K562 (cell line): ENCODE data around the gene COX5A. TPM values are rescaled to one million over a fixed set of nuclear protein-coding genes. Genes with fewer than 3 reads are reported as not detected.
A peak's percentile ranks its signal among the peaks of the same experiment; 100 is the strongest.

ENCODE experiments used
- ATAC-seq: fragments of 200-7000 bp; cut with Tn5 transposase; 3 replicates; pipeline ENCODE4 v1.9.1; 2020; ENCODE audit warnings: moderate library complexity
- BruUV-seq: library from RNA; stranded (reverse); fragments of 400-500 nt; replicated peaks from 2 replicates; lab custom pipeline; 2021; lab: Mats Ljungman, UMichigan
- CTCF ChIA-PET: fragments of 300-600 bp; formaldehyde crosslinking; extraction: SDS; loops from one replicate; lab custom pipeline; 2021; ENCODE audit warnings: low intra/inter-chr PET ratio; lab: Yijun Ruan, JAX
- POLR2A ChIA-PET: fragments of 300-600, 350-650 bp; sonication (Branson Sonifier 250); formaldehyde crosslinking; extraction: SDS; loops from one replicate; lab custom pipeline; 2021; ENCODE audit warnings: antibody characterized with exemption, inconsistent platforms; lab: Yijun Ruan, JAX
- DNase-seq, 4 experiments: peaks; one replicate each; pipeline versions ENCODE4 v3.0.0 to v3.0.0-alpha.2; 2011 to 2018; ENCODE audit warnings: low spot score in 3 of 4, mixed read lengths in 3 of 4; ENCODE audit errors: extremely low read depth in 1 of 4
- FAIRE-seq: peaks from 2 replicates; lab custom pipeline; 2011; peaks lifted over from hg19 to GRCh38; lab: Jason Lieb, UNC
- H2AFZ ChIP-seq: 2 replicates; pipeline ENCODE4 v1.6.0; 2011; ENCODE audit warnings: low read depth, low read length, control low read depth, inconsistent platforms
- H3K27ac ChIP-seq: fragments of 200-600 bp; 3 replicates; pipeline ENCODE4 v1.8.0; 2011; ENCODE audit warnings: low read depth, mild to moderate bottlenecking, control low read depth, inconsistent platforms, low read length, moderate library complexity, mixed read lengths; ENCODE audit errors: extremely low read depth
- H3K27me3 ChIP-seq, 2 experiments: fragments of 300-600 bp in 1 of 2; 2 replicates in 1 of 2; 3 replicates in 1 of 2; pipeline versions ENCODE4 v1.6.0 to v1.8.0; 2011; ENCODE audit warnings: inconsistent platforms in 2 of 2, low read length in 2 of 2, mild to moderate bottlenecking in 1 of 2, mixed read lengths in 1 of 2, moderate library complexity in 1 of 2; ENCODE audit not compliant: control insufficient read depth in 2 of 2, insufficient read depth in 2 of 2
- H3K36me3 ChIP-seq: fragments of 300-600 bp; 3 replicates; pipeline ENCODE4 v1.8.0; 2011; ENCODE audit warnings: mild to moderate bottlenecking, low read length, inconsistent platforms; ENCODE audit not compliant: control insufficient read depth, insufficient read depth
- H3K4me1 ChIP-seq, 2 experiments: fragments of 200-600 bp in 1 of 2; replicated peaks in 1 of 2; 2 replicates in 1 of 2; 3 replicates in 1 of 2; pipeline versions ENCODE4 v1.5.1 to v1.8.0; 2011; ENCODE audit warnings: inconsistent platforms in 2 of 2, low read length in 2 of 2, mild to moderate bottlenecking in 1 of 2, mixed read lengths in 1 of 2, moderate library complexity in 1 of 2; ENCODE audit not compliant: control insufficient read depth in 2 of 2, insufficient read depth in 2 of 2
- H3K4me2 ChIP-seq: 2 replicates; pipeline ENCODE4 v1.6.1; 2011; ENCODE audit warnings: low read length, control low read depth, inconsistent platforms, mixed read lengths; ENCODE audit not compliant: insufficient read depth
- H3K4me3 ChIP-seq: fragments of 200-600 bp; sonication (generic), shearing (Covaris generic); 2 replicates; pipeline ENCODE4 v1.5.1; 2016; ENCODE audit warnings: control low read depth, inconsistent platforms
- H3K79me2 ChIP-seq: fragments of 200-600 bp; 3 replicates; pipeline ENCODE4 v1.8.0; 2011; ENCODE audit warnings: low read length, inconsistent platforms; ENCODE audit not compliant: control insufficient read depth, insufficient read depth
- H3K9ac ChIP-seq, 2 experiments: 2 replicates each; pipeline versions ENCODE4 v1.6.0 to v1.6.1; 2011; ENCODE audit warnings: low read depth in 2 of 2, low read length in 2 of 2, control low read depth in 1 of 2, inconsistent platforms in 1 of 2, mild to moderate bottlenecking in 1 of 2, mixed read lengths in 1 of 2; ENCODE audit not compliant: insufficient read depth in 1 of 2
- H3K9me1 ChIP-seq: one replicate; pipeline ENCODE4 v1.6.0; 2011; ENCODE audit warnings: inconsistent platforms, mild to moderate bottlenecking, low read length, moderate library complexity; ENCODE audit not compliant: control insufficient read depth, insufficient read depth
- H3K9me3 ChIP-seq: replicated peaks from 2 replicates; pipeline ENCODE4 v1.5.1; 2011; ENCODE audit warnings: low read depth, low read length, inconsistent platforms; ENCODE audit not compliant: control insufficient read depth, insufficient read depth
- H4K20me1 ChIP-seq: replicated peaks from 2 replicates; pipeline ENCODE4 v1.6.1; 2011; ENCODE audit warnings: low read length, inconsistent platforms, mixed read lengths; ENCODE audit not compliant: control insufficient read depth, insufficient read depth
- AFF1 ChIP-seq, 2 experiments: fragments of 450-650 bp; IDR thresholded peaks; 2 replicates each; pipeline ENCODE4 v1.6.1; 2018; ENCODE audit warnings: mild to moderate bottlenecking in 2 of 2, low read depth in 1 of 2; ENCODE audit not compliant: partially characterized antibody in 2 of 2
- BDP1 ChIP-seq: IDR thresholded peaks from 3 replicates; pipeline ENCODE4 v1.6.1; 2011; ENCODE audit not compliant: insufficient read length, insufficient read depth
- ELF4 ChIP-seq: fragments of 450-650 bp; formaldehyde crosslinking; IDR thresholded peaks from 2 replicates; pipeline ENCODE4 v1.4.0; 2022; ENCODE audit warnings: missing genetic modification characterization
- NFE2 ChIP-seq: IDR thresholded peaks from 2 replicates; pipeline ENCODE4 v1.6.1; 2014; ENCODE audit warnings: antibody characterized with exemption, low read depth
- POLR2A ChIP-seq: fragments of 450-650 bp; conservative IDR thresholded peaks from 2 replicates; pipeline ENCODE4 v1.6.1; 2016
- PURB ChIP-seq: sonication (generic); formaldehyde crosslinking; IDR thresholded peaks from 2 replicates; pipeline ENCODE4 v1.9.0; 2021; ENCODE audit warnings: low read depth, mild to moderate bottlenecking, missing genetic modification reagents
- RBM34 ChIP-seq: fragments of 200-400 bp; formaldehyde crosslinking; IDR thresholded peaks from 2 replicates; pipeline ENCODE4 v1.6.1; 2018; ENCODE audit warnings: low read length, borderline replicate concordance; ENCODE audit not compliant: insufficient read depth
- SMARCA5 ChIP-seq: fragments of 450-650 bp; IDR thresholded peaks from 2 replicates; pipeline ENCODE4 v1.6.1; 2016
- ZBTB26 ChIP-seq: fragments of 450-650 bp; formaldehyde crosslinking; IDR thresholded peaks from 2 replicates; pipeline ENCODE4 v1.4.0; 2022; ENCODE audit warnings: missing genetic modification characterization
- ZFP1 ChIP-seq: fragments of 450-650 bp; formaldehyde crosslinking; IDR thresholded peaks from 2 replicates; pipeline ENCODE4 v1.4.0; 2020; ENCODE audit warnings: mild to moderate bottlenecking, mixed read lengths
- ZNF830 ChIP-seq: fragments of 250-450 bp; sonication (Bioruptor Pico); IDR thresholded peaks from 2 replicates; pipeline ENCODE4 v1.5.0; 2021; ENCODE audit warnings: mild to moderate bottlenecking
- WGBS: fragments of 100-300 bp; shearing (Covaris generic); methylation state at CpG from one replicate; pipeline ENCODE4 v1.1.6; 2016; ENCODE audit warnings: low coverage, mixed read lengths; ENCODE audit not compliant: insufficient coverage; ENCODE audit errors: missing lambda C conversion rate; 5-methylcytosine and 5-hydroxymethylcytosine counted together
- in situ Hi-C: fragments of 300-500 bp; cut with MboI; formaldehyde crosslinking; loops from 4 replicates; pipeline ENCODE4 v1.15.0; 2018; ENCODE audit warnings: inconsistent platforms, mixed read lengths
- intact Hi-C: fragments of 100-400 bp; cut with micrococcal nuclease; formaldehyde crosslinking; loops from 2 replicates; pipeline ENCODE4 v1.14.2; 2022
- polyA plus RNA-seq, 8 experiments: library from polyadenylated mRNA; depleted of rRNA in 4 of 8; stranded (reverse) in 5 of 8; unstranded in 3 of 8; fragments of >200 nt; fragmentation: Nextera tagmentation in 2 of 8; fragmentation: Illumina TruSeq in 1 of 8; extraction: Ambion mirVana in 2 of 8; extraction: Trizol in 1 of 8; gene quantifications; 2 replicates each; pipeline versions ENCODE4 v1.2.1 to v1.2.3, GENCODE V29; 2011 to 2014; ENCODE audit warnings: inconsistent platforms in 1 of 8, missing spikeins in 1 of 8
- total RNA-seq, 7 experiments: library from RNA; depleted of rRNA in 6 of 7; stranded (reverse); fragments of >200 nt in 6 of 7; fragmentation: Illumina TruSeq in 2 of 7; extraction: Trizol in 2 of 7; gene quantifications; 2 replicates each; pipeline versions ENCODE4 v1.2.1 to v1.2.3, GENCODE V29; 2011 to 2021; ENCODE audit warnings: low replicate concordance in 1 of 7
- TF ChIP-seq, protein P1 (sequence below): fragments of 200-800 bp; sonication (Bioruptor generic); IDR thresholded peaks from 2 replicates; pipeline ENCODE4 v1.6.1; 2017; ENCODE audit warnings: missing genetic modification characterization, missing compliant biosample characterization
- TF ChIP-seq, protein P2 (sequence below): sonication (generic); formaldehyde crosslinking; IDR thresholded peaks from 2 replicates; pipeline ENCODE4 v1.8.0; 2022; ENCODE audit warnings: mild to moderate bottlenecking, missing genetic modification reagents
- TF ChIP-seq, protein P3 (sequence below): fragments of 250-450 bp; sonication (Bioruptor Pico); IDR thresholded peaks from 2 replicates; pipeline ENCODE4 v1.4.0; 2020; ENCODE audit warnings: mild to moderate bottlenecking, moderate library complexity

The COX5A gene
- total and polyA plus RNA-seq, 9 of the 15 experiments (the other 6 are each of a cell fraction or from before 2014, with no cell fraction given), result 86.8 to 553 (median 371) TPM

- TF ChIP-seq, protein P1, sequence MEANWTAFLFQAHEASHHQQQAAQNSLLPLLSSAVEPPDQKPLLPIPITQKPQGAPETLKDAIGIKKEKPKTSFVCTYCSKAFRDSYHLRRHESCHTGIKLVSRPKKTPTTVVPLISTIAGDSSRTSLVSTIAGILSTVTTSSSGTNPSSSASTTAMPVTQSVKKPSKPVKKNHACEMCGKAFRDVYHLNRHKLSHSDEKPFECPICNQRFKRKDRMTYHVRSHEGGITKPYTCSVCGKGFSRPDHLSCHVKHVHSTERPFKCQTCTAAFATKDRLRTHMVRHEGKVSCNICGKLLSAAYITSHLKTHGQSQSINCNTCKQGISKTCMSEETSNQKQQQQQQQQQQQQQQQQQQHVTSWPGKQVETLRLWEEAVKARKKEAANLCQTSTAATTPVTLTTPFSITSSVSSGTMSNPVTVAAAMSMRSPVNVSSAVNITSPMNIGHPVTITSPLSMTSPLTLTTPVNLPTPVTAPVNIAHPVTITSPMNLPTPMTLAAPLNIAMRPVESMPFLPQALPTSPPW (CRISPR knock-in tag), result no peak
- TF ChIP-seq ELF4 (no peak), PURB (no peak)
Measured at GRCh38 chr15:74933573-74933972, 4.3 kb downstream of the COX5A start (continued).

DNA sequence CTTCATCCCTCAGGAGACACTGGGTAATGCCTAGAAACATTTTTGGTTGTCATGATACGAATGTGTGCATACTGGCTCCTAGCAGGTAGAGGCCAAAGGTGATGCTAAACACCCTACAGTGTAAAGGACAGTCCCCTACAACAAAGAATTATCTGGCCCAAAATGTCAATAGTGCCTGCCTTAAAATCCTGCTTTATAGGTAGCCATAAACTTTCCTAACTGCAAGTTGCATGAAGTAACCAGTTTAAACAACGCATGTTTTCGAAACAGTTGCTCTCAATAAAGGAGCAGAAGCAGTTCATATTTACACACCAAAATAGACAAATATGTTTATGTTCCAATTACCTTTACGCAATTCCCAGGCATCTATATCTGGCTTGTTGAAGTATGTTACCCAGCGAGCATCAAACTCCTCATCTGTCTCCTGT is 9.1 kb downstream of the COX5A start:
- ChIA-PET POLR2A (interaction anchor here (0.6 kb wide), 2 partner anchors 45 to 50 kb away, joined by 3 to 4 read pairs; no protein-coding TSS in a partner anchor), CTCF (no interaction called here)
- WGBS, result 98% methylated on average over 5 of the region's 5 CpGs
- no peak overlapping the region for H2AFZ ChIP-seq
- H3K9ac ChIP-seq, result no peak overlapping the region
- H4K20me1 ChIP-seq, result peaks cover 6% of the 10 kb centered on the region
- no peak overlapping the region for H3K4me3 ChIP-seq
- no peak for FAIRE-seq
- H3K27me3 ChIP-seq, result no peaks in the 10 kb centered on the region
- peaks cover 2 to 5% of the 10 kb centered on the region in 2 experiments for H3K4me1 ChIP-seq
- no peaks in the 10 kb centered on the region for H3K9me3 ChIP-seq
- H3K36me3 ChIP-seq, result peaks cover 88% of the 10 kb centered on the region
- H3K79me2 ChIP-seq, result peaks cover 68% of the 10 kb centered on the region
- BruUV-seq, result TSS peak; percentile 12
- ATAC-seq, result no peak
- H3K27ac ChIP-seq, result no peak overlapping the region
- no peaks in the 10 kb centered on the region for H3K9me1 ChIP-seq
- TF ChIP-seq SMARCA5 (no peak), RBM34 (no peak), BDP1 (no peak), AFF1 (IDR thresholded peaks at IDR 0.05; ENCODE audit: low read depth in 1 of 2, partially characterized antibody in 2 of 2) (no peak), ZFP1 (CRISPR knock-in tag) (no peak), ZNF830 (CRISPR knock-in tag) (no peak), POLR2A (no peak), ZBTB26 (no peak), NFE2 (no peak)
- TF ChIP-seq, protein P2, sequence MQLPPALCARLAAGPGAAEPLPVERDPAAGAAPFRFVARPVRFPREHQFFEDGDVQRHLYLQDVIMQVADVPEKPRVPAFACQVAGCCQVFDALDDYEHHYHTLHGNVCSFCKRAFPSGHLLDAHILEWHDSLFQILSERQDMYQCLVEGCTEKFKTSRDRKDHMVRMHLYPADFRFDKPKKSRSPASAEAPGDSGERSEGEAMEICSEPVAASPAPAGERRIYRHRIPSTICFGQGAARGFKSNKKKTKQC (CRISPR knock-in tag), result no peak
- TF ChIP-seq, protein P3, sequence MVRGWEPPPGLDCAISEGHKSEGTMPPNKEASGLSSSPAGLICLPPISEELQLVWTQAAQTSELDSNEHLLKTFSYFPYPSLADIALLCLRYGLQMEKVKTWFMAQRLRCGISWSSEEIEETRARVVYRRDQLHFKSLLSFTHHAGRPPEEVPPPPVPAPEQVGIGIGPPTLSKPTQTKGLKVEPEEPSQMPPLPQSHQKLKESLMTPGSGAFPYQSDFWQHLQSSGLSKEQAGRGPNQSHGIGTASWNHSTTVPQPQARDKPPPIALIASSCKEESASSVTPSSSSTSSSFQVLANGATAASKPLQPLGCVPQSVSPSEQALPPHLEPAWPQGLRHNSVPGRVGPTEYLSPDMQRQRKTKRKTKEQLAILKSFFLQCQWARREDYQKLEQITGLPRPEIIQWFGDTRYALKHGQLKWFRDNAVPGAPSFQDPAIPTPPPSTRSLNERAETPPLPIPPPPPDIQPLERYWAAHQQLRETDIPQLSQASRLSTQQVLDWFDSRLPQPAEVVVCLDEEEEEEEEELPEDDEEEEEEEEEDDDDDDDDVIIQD (CRISPR knock-in tag), result no peak
- intact Hi-C loops (no loop called here), in situ Hi-C loops (no loop called here)
- no peak overlapping the region for H3K4me2 ChIP-seq
- DNase-seq, result no peak
